ENCODE data around the gene PAX5.

PAX5 gene

GRCh38 chr9:36959681-36960574 is 74.1 kb downstream of the PAX5 start:
- no peak for FAIRE-seq

GRCh38 chr9:36956908-36957307 is 77.2 kb downstream of the PAX5 start:
- no peak for FAIRE-seq

GRCh38 chr9:36950389-36950788 is 83.7 kb downstream of the PAX5 start:
- FAIRE-seq: no peak

GRCh38 chr9:36949466-36949865 is 84.6 kb downstream of the PAX5 start:
- no peak for FAIRE-seq

DNA sequence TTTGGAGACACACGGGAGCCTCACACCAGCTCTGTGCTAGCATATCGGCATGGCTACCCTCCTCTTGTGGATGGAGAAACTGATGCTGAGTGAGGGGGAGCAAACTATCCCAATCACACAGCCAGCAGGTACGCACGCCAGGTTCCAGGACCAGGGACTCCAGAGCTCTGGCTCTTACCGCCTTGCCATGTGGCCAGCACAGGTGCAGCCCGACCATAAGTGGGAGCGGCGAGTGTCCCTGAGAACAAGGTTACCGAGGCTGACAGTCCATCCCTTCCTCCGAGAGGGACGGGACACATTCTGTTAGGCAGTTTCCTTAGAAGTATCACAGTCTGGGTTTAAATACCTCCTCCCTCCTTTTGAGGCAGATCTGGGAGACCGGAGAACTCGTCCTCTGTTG is 86.0 kb downstream of the PAX5 start:
- FAIRE-seq: no peak

DNA sequence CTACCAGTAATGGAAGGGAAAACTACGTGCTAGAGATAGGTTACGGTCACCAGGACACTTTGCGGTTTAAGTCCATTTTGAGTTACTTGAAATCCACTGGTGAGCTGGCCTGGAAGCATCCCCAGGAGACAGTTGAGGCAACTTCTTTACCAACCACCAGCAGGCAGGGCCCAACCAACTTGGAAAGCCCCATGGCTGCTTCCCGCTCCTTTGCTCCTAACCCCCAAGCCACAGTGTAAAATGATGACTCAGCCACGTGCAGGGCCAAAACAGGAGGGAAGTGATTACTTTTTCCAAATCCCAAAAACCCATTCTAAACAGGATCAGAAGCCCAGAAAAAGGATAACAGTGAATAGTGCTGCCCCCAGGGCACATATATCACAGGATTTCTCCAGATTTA is 87.4 kb downstream of the PAX5 start:
- no peak for FAIRE-seq

DNA sequence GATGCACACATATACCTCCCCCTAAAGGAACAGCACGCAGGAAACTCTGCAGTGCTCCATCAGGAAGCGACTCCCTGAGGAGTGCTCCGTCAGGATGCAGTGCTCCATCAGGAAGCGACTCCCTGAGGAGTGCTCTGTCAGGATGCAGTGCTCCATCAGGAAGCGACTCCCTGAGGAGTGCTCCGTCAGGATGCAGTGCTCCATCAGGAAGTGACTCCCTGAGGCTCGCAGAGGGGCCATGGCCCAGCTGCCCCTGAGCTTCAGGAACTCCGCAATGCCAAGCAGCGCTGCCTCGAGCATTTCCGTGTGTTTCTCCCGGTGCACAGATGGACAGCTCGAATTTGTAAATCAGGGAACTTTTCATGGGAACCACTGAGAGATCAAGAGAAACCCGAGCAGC is 88.1 kb downstream of the PAX5 start:
- no peak for FAIRE-seq

- no peak for FAIRE-seq
Observed at GRCh38 chr9:36942891-36943290, 91.2 kb downstream of the PAX5 start.

DNA sequence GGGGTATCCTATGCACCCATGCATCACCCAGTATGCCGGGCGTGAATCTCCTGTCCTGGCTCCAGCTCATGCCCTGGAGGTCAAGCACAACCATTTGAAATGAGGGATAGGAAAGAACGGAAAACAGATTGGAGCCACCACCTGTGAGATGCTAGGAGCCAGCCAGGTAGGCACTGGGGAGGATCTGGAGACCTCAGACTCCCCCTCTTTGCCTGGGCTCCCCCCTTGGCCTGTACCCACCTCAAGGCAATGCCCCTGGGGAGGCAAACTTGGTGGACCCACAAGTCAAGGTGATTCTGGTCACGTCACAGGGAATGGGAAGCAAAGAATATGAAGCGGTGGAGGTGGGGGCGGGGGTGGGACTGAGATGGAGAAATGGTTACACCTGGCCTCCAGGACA is 92.6 kb downstream of the PAX5 start:
- no peak for FAIRE-seq

DNA sequence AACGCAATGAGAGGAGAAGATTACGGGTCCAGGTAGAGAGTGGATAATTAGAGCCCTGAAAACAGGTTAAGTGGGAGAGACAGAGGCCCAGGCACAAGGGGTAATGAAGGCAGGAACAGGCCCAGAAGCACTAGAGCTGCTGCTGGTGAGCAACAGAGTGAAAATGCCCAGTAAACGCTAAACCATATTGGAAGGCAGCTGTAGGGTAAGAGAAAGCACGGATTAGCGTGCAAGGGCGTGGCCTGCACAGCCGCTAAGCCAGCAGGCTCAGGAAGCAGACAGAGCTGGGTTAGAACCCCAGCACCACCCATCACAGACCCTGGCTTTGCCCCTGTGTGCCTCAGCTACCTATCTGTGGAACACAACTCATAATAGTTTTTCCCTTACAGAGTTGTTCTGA is 93.2 kb downstream of the PAX5 start:
- no peak for FAIRE-seq

GRCh38 chr9:36940500-36940853 is 93.6 kb downstream of the PAX5 start:
- no peak for FAIRE-seq

- FAIRE-seq: no peak
Observed at GRCh38 chr9:36939655-36940499, 94.2 kb downstream of the PAX5 start.

DNA sequence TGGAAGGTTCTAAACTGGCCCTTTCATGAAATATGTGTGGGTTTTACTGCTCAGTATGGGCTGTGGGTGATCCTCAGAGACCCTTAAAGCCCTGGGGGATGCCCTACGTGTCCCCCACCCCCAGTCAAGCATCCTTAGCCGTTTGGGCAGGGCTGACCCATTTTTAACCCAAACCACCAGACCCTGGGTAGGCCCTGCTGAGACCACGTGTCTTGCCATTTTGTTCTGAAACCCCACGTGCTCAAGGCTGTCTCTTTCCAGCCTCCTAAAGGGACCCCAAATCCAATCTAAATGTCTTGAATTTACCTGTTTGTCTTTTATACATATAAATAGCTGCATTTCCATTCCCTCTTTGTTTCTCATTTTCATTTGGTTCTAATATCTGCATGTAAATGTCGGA is 94.9 kb downstream of the PAX5 start:
- FAIRE-seq: no peak

DNA sequence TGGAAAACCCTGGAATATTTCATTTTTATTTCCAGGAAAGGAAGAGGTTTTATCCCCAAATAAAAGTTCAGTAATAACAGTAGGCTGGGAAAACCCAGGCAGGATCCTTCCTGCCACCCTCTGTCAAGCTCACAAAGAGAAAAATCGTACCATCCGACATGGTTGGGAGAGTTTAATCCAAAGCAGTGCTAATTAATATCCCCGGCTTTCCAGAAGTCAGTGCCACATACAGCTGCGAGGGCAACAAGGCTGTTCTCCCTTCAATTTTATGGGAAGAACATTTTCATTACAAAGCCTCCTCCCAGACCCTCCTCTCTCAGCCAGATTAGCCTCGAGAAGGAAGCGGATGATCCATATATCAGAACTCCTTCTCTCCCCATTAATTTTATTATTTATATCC is 95.5 kb downstream of the PAX5 start:
- FAIRE-seq: no peak

- FAIRE-seq: no peak
Observed at GRCh38 chr9:36937951-36938350, 96.1 kb downstream of the PAX5 start.

DNA sequence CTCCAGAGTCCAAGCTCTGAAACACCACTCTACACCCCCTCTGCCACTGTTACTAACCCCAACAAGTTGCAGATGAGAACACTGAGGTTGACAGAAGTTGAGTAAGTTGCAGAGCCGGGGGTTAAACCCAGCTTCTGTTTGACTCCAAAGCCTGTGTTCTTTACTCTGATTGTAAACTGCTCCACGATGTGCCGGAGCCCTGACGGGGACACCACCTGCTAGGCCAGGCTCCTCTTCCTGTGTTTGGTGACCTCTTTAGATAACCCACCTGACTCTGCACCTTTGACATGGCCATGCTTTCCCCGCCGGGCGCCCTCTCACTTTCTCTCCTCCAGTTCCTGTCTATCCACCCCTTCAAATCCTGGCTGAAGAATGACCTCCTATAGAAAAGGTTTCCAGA is 96.7 kb downstream of the PAX5 start:
- FAIRE-seq: no peak

DNA sequence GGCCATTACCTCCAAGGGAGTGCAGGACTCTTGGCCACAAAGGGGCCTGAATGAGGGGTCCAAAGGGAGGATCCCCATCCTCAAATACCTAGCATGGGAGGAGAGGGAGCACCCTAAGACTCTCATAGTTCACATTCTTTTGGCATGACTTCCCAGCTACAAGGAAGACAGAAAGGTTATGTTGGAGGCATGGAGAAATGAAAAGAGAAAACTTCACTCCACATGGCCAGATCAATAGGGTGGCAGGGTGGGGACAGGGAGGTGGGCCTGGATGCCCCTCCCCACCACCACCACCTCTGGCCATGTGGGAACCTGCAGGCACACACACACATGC is 97.6 kb downstream of the PAX5 start:
- no peak for FAIRE-seq

DNA sequence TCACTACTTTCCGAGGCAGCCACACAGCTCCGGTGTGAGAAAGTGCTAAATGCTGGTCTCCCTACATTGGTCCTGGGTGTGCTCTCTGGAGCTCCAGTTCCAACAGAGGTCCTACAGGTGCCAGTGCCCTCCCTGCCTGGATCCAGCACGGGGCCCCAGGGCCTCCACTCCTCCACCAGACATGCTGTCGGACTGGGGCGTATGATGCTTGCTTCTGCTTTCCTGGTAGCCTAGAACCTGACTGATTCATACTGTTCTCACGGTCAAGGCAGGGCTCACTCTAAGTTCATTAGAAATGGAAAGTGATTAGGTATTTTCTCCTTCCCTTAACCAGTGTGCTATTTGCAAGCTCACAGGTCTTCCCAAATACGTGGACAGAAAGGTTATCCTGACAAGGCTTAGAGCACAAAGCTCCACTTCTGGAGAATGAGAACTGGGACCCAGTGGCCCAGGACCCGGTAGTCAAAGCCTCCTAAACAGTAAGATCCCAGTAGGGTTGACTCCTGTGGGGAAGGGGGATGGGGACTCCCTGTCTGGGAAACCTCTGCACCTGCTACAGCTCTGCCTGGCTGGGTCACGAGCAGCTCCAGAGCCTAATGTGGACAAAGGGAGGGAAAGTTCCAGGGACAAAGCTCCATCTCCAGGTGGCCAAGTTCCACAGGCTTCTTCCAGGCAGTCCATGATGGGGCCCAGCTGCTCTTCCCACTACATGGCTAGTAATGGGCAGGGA is 98.1 kb downstream of the PAX5 start:
- no peak for FAIRE-seq

DNA sequence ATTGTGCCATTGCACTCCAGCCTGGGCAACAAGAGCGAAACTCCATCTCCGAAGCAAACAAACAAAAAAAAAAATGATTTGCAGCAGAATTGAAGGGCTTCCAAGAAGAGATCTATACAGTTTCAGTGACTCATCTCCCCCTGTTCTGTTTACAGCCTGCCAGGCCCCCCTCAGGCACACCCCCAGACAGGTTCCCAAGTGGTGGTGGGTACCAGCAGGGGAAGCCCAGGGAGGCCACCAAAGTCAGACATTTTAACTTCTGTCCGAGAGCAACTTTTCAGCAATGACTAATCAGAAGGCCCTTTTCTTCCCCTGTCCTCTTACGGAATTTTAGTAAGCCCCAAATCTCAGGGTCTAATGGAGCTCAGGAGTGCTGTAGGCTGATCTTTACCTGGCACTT is 98.7 kb downstream of the PAX5 start:
- no peak for FAIRE-seq

DNA sequence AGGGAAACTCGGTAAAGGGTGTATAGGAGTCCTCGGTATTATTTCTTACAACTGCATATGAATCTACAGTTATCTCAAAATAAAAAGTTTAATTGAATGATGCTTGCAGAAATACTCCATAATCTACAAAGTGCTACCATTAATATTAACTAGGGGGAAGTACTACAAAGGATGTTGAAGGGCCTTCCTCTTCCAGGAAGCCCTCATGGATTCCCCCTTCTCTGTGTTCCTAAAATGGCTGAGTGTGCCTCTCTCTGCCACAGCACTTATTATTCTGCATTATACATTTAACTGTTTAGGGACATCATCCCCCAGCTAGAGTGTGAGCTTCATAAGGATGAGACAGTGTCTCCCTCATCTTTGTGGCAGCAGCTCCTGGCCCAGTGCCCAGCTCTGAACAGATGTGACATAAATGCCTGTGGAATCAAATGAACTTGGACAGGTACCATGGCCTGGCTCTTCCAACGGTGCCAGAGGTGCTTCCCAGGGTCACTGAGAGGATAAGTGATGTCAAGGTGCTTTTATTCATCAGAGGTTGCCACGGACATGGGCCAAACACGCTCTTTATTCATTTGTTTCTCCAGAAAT is 99.5 kb downstream of the PAX5 start:
- no peak for FAIRE-seq

DNA sequence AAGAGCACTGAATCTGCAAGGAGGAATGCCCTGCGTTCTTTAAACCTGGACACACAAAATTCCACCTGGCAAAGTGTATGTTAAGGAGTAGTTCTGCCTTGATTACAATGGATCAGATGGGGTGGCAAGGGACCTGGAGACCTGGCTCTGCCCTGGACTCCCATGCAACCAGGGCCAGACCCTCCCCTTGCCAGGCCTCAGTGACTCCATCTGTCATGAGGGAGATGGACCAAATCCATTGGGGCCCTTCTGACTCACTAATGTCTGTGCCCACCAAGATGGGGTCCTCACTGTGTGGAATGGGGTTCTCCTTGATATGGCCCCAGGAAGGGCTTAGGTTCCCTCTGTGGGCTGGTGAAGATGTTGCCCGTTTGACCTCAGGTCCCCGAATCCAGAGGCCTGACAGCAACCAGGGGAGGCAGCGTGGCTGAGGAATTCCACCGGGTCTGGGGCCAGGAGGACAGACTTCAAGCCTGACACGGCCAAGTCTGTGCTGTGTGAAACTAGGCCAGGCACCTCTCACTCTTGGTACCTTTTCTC is 100.3 kb downstream of the PAX5 start:
- FAIRE-seq: no peak

DNA sequence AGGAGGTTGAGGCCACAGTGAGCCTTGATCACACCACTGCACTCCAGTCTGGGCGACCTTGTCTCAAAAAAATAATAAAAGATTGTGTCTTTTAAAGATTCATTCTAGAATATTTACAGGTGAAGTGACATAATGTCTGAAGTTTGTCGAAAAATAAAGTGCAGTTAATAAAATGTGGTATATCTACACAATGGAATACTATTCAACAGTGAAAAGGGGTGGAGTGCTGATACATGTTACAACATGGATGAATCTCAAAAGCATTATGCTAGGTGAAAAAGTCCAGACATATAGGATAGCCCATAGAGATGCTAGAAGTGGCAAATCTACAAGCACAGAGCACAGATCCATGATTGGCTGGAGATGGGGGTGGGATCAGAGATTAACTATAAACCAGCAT is 101.9 kb downstream of the PAX5 start:
- no peak for FAIRE-seq

- FAIRE-seq: no peak
Observed at GRCh38 chr9:36930941-36931340, 103.1 kb downstream of the PAX5 start.
